Lower lobe of right lung (tissue), 2 donors: ENCODE results near the gene SLC1A7. TPM values are rescaled to one million over a fixed set of nuclear protein-coding genes. Genes with fewer than 3 reads are reported as not detected.

ENCODE experiments used
- ATAC-seq, 2 donors: fragments of 200-7000 bp; cut with Tn5 transposase; one replicate each; pipeline ENCODE4 v1.9.1; 2020 to 2022; ENCODE audit warnings: mild to moderate bottlenecking in 2 of 2, moderate library complexity in 2 of 2
- DNase-seq: peaks from one replicate; pipeline ENCODE4 v3.0.0-alpha.2; 2020
- H3K27ac ChIP-seq: fragments of 200-600 bp; one replicate; pipeline ENCODE4 v1.8.0; 2022
- H3K27me3 ChIP-seq: fragments of 200-600 bp; one replicate; pipeline ENCODE4 v1.8.0; 2022; ENCODE audit warnings: low read depth
- H3K36me3 ChIP-seq: fragments of 200-600 bp; one replicate; pipeline ENCODE4 v1.8.0; 2022; ENCODE audit warnings: mild to moderate bottlenecking
- H3K4me1 ChIP-seq: fragments of 200-600 bp; one replicate; pipeline ENCODE4 v1.8.0; 2022
- H3K4me3 ChIP-seq: fragments of 200-600 bp; one replicate; pipeline ENCODE4 v1.8.0; 2022; ENCODE audit warnings: mild to moderate bottlenecking
- H3K9me3 ChIP-seq: fragments of 200-600 bp; one replicate; pipeline ENCODE4 v1.8.0; 2022
- CTCF ChIP-seq: fragments of 200-600 bp; IDR thresholded peaks from one replicate; pipeline ENCODE4 v1.8.0; 2022; ENCODE audit warnings: antibody characterized with exemption, mild to moderate bottlenecking
- intact Hi-C: fragments of 100-400 bp; cut with DNase I; formaldehyde crosslinking; loops from one replicate; pipeline ENCODE4 v1.11.0; 2022
- total RNA-seq: library from RNA; stranded (reverse); fragmentation: NEBNext Ultra II Directional; extraction: Animal tissue kit (Norgen Biotek cat#: 25700); gene quantifications from one replicate; pipeline ENCODE4 v1.2.1, GENCODE V29; 2021
- donor health status: DM: no; HTN: yes; CAD: no; lungs with severe emphysema.

SLC1A7 gene
- total RNA-seq, 1 donor from 2014 or later: 0.68 TPM

- Histone ChIP-seq H3K36me3 (no peaks in the 10 kb centered on the region), H3K4me1 (peaks cover 2% of the 10 kb centered on the region), H3K27me3 (no peaks in the 10 kb centered on the region), H3K27ac (no peak overlapping the region), H3K4me3 (no peak overlapping the region), H3K9me3 (no peaks in the 10 kb centered on the region)
- DNase-seq (no peak), ATAC-seq (no peak)
- intact Hi-C loops: no loop called here
- TF ChIP-seq CTCF: no peak
Measured at GRCh38 chr1:53130598-53130877, 11.9 kb downstream of the SLC1A7 start.

- H3K27ac ChIP-seq: no peak overlapping the region
- no peak overlapping the region for H3K4me3 ChIP-seq
- no peaks in the 10 kb centered on the region for H3K9me3 ChIP-seq
- ATAC-seq (no peak), DNase-seq (no peak)
- H3K27me3 ChIP-seq: no peaks in the 10 kb centered on the region
- intact Hi-C loops: no loop called here
- peaks cover 7% of the 10 kb centered on the region for H3K4me1 ChIP-seq
- no peaks in the 10 kb centered on the region for H3K36me3 ChIP-seq
- TF ChIP-seq CTCF: no peak
Measured at GRCh38 chr1:53129891-53130597, 12.4 kb downstream of the SLC1A7 start.

DNA sequence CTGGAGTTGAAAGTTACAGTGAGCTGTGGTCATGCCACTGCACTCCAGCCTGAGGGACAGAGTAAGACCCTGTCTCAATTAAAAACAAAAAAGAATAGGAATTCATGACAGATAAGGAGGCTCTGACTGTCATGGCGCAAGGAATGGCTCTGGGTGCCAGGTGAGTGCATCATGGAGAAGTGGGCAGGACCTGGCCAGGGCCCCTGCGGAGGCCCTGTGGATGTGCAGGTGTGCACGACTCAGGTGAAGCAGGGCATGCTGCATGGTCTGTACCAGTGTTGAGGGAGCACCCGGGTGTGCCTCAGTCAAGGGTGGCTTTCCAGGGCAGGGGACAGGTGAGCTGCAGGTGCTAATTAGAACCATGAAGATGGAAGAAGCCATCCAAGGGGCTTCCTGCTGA, 14.0 kb downstream of the SLC1A7 start:
- Histone ChIP-seq H3K4me3 (no peak overlapping the region), H3K27ac (no peak overlapping the region), H3K9me3 (no peaks in the 10 kb centered on the region), H3K27me3 (no peaks in the 10 kb centered on the region), H3K36me3 (no peaks in the 10 kb centered on the region), H3K4me1 (peaks cover 14% of the 10 kb centered on the region)
- no peak for TF ChIP-seq CTCF
- ATAC-seq: no peak
- intact Hi-C loops: no loop called here
- no peak for DNase-seq

DNA sequence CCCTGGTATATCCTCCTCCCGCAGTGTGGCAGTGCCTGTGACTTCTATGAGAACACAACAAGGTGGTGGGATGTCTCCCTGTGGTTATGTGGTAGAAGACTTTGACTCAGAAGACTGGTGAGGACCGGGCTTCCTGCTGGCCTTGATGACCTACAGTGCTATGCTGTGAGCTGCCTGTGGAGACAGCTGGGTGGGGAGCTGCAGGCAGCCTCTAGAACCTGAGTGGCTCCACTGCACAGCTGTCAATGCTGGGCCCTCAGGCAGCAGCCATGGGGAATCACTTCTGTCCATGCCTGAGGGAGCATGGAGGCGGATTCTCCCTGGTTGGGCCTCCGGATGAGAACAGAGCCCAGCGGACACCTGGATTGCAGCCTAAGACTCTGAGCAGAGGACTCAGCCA, 14.9 kb downstream of the SLC1A7 start:
- Histone ChIP-seq H3K27ac (no peak overlapping the region), H3K36me3 (no peaks in the 10 kb centered on the region), H3K4me3 (no peak overlapping the region), H3K9me3 (no peaks in the 10 kb centered on the region), H3K27me3 (no peaks in the 10 kb centered on the region), H3K4me1 (peaks cover 22% of the 10 kb centered on the region)
- ATAC-seq: no peak
- intact Hi-C loops: no loop called here
- DNase-seq: no peak
- no peak for TF ChIP-seq CTCF

GRCh38 chr1:53126495-53126894, 15.9 kb downstream of the SLC1A7 start:
- H3K27me3 ChIP-seq: no peaks in the 10 kb centered on the region
- no peaks in the 10 kb centered on the region for H3K36me3 ChIP-seq
- no peak overlapping the region for H3K27ac ChIP-seq
- H3K9me3 ChIP-seq: no peaks in the 10 kb centered on the region
- TF ChIP-seq CTCF: no peak
- peaks cover 28% of the 10 kb centered on the region for H3K4me1 ChIP-seq
- no peak overlapping the region for H3K4me3 ChIP-seq
- no peak for DNase-seq
- intact Hi-C loops: no loop called here
- ATAC-seq: no peak
